Measurements from ENCODE around the gene KIAA1217. TPM values are rescaled to one million over a fixed set of nuclear protein-coding genes. Genes with fewer than 3 reads are reported as not detected.

Gene KIAA1217
- total RNA-seq, 1 experiment from 2014 or later = 171 TPM

DNA sequence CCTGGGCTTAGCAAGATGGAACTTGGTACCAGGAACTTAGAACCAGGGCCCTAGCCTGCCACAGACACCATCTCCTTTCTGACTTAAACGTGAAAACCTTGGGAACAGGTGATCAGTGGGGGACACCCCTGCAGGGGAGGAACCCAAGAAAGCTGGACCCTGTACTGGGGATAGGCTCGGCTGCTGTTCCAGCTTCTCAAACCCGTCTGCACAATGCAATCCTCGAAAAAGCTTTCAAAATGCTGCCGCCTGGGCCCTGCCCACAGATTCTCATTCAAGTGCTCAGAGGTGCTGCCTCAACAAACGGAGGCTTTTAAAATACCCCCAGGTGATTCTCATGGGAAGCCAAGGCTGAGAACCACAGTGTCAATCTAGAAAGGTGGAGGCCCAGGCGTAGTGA lies 345.1 kb downstream of the KIAA1217 start:
- Histone ChIP-seq H3K36me3 (ENCODE audit: control insufficient read depth, insufficient read depth, low read length) (no peaks in the 10 kb centered on the region; the same call in 1 of the 2 replicates), H3K4me3 (ENCODE audit: low read depth, low read length) (no peak overlapping the region), H3K4me1 (0 out of 2 replicates have a peak, but pooled peaks cover 4% of the 10 kb centered on the region), H3K9me3 (no peaks in the 10 kb centered on the region), H3K27me3 (replicated peaks; ENCODE audit: control insufficient read depth, insufficient read depth, low read length) (no peaks in the 10 kb centered on the region)
- Mint-ChIP-seq H3K9me3 (ENCODE audit: unreplicated experiment) (no peaks in the 10 kb centered on the region), H3K27me3 (ENCODE audit: insufficient read depth, unreplicated experiment) (no peaks in the 10 kb centered on the region), H3K4me3 (ENCODE audit: unreplicated experiment) (no peak overlapping the region), H3K27ac (ENCODE audit: unreplicated experiment) (peak overlapping the region; percentile 7), H3K4me1 (ENCODE audit: low read depth, unreplicated experiment) (peaks cover 8% of the 10 kb centered on the region), H3K36me3 (ENCODE audit: insufficient read depth, unreplicated experiment) (peaks cover 50% of the 10 kb centered on the region)
- DNase-seq = no peak
- intact Hi-C loops (cut with micrococcal nuclease; ENCODE audit: unreplicated experiment) = loop anchor here (5.0 to 10.0 kb wide), 2 partner anchors 347 to 1029 kb away; partner anchors contain the start of gene KIAA1217
- BruUV-seq (replicated peaks) = no TSS peak
- CTCF ChIA-PET = interaction anchor here (1.0 kb wide), 1 partner anchor 63 kb away, joined by 3 read pairs; no protein-coding TSS in a partner anchor
- POLR2A ChIA-PET = interaction anchor here (0.5 kb wide), 1 partner anchor 235 kb away, joined by 3 read pairs; no protein-coding TSS in a partner anchor
- TF ChIP-seq, protein P1, sequence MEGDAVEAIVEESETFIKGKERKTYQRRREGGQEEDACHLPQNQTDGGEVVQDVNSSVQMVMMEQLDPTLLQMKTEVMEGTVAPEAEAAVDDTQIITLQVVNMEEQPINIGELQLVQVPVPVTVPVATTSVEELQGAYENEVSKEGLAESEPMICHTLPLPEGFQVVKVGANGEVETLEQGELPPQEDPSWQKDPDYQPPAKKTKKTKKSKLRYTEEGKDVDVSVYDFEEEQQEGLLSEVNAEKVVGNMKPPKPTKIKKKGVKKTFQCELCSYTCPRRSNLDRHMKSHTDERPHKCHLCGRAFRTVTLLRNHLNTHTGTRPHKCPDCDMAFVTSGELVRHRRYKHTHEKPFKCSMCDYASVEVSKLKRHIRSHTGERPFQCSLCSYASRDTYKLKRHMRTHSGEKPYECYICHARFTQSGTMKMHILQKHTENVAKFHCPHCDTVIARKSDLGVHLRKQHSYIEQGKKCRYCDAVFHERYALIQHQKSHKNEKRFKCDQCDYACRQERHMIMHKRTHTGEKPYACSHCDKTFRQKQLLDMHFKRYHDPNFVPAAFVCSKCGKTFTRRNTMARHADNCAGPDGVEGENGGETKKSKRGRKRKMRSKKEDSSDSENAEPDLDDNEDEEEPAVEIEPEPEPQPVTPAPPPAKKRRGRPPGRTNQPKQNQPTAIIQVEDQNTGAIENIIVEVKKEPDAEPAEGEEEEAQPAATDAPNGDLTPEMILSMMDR (IDR thresholded peaks at IDR 0.05; ENCODE audit: insufficient read depth in 1 of 2, low read depth in 1 of 2, low read length in 1 of 2, severe bottlenecking in 1 of 2, unreplicated experiment in 1 of 2) = no peak

DNA sequence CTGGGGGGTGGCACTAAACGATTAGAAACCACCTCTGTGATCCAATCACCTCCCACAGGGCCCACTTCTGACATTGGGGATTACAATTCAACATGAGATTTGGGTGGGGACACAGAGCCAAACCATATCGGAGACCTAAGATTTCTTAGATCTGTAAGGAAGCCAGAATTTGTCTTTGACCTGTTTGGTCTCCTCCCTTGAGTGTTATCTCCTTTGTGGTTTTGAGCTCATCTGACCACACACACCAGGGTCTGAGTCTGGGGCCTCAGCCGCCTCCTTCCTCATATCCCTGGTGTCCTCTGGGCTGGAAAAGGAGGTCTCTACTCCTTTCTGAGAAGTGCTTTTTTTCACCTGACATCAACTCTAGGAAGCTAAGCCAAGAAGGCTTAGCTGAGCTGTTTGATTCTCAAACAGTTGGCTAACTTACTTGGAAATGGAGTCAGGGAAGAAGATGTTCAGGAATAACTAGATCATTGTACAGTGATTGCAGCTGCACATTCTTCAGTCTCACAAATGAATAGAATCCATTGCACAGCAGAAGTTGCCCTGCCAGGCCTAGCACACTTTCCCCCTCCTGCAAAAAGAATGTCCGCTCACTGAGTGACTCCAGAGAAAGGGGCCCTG lies 347.3 kb downstream of the KIAA1217 start:
- ChIA-PET POLR2A (no interaction called here), CTCF (interaction anchor here (0.6 to 1.4 kb wide), 3 partner anchors 37 to 484 kb away, joined by 3 to 4 read pairs (median 4); no protein-coding TSS in a partner anchor)
- Mint-ChIP-seq H3K36me3 (ENCODE audit: insufficient read depth, unreplicated experiment) (peaks cover 28% of the 10 kb centered on the region), H3K4me3 (ENCODE audit: unreplicated experiment) (no peak overlapping the region), H3K27me3 (ENCODE audit: insufficient read depth, unreplicated experiment) (no peaks in the 10 kb centered on the region), H3K27ac (ENCODE audit: unreplicated experiment) (no peak overlapping the region), H3K9me3 (ENCODE audit: unreplicated experiment) (no peaks in the 10 kb centered on the region), H3K4me1 (ENCODE audit: low read depth, unreplicated experiment) (peaks cover 8% of the 10 kb centered on the region)
- Histone ChIP-seq H3K9me3 (no peaks in the 10 kb centered on the region), H3K36me3 (ENCODE audit: control insufficient read depth, insufficient read depth, low read length) (no peaks in the 10 kb centered on the region), H3K4me1 (0 out of 2 replicates have a peak, but pooled peaks cover 4% of the 10 kb centered on the region), H3K4me3 (ENCODE audit: low read depth, low read length) (no peak overlapping the region), H3K27me3 (replicated peaks; ENCODE audit: control insufficient read depth, insufficient read depth, low read length) (no peaks in the 10 kb centered on the region)
- DNase-seq = no peak
- TF ChIP-seq, protein P1 (IDR thresholded peaks at IDR 0.05; ENCODE audit: insufficient read depth in 1 of 2, low read depth in 1 of 2, low read length in 1 of 2, severe bottlenecking in 1 of 2, unreplicated experiment in 1 of 2) = no peak
- intact Hi-C loops (cut with micrococcal nuclease; ENCODE audit: unreplicated experiment) = loop anchor here (5.0 to 10.0 kb wide), 3 partner anchors 174 to 1399 kb away; no protein-coding TSS in a partner anchor
- BruUV-seq (replicated peaks) = no TSS peak

DNA sequence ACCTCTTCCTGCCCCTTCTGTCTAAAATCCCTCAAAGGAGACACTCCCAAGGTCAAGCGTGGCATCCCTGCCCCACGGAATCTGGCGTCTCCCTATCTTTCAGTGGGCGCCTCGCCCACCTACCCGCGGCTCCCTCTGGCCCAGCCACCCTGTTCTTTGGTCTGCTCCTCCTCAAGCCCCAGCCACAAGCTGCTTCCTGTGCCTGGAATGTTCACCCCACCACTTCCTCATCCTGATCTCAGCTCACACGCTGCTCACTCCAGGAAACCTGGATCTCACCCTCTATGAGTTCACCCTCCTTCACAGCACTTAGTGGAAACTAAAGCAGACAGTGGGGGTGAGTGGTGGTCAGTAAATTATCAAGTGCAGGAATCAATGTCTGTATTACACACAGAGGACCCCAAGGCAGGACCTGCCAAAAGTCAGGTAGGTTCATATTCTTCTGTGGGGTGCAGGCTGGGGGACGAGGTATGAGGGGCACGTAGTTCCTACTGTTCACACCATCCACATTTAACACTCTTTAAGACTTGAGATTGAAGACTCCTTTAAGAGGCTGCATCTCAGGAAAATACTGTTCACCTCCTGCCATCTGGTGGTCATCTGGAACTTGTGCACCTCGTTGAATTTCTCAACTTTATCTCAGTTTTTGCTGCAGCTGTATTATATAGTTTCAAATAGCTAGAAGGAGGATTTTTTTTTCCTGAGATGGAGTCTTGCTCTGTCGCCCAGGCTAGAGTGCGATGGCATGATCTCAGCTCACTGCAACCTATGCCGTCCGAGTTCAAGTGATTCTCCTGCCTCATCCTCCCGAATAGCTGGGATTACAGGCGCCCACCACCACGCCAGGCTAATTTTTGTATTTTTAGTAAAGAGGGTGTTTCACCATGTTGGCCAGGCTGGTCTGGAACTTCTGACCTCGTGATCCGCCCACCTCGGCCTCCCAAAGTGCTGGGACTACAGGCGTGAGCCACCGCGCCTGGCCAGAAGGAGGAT lies 348.1 kb downstream of the KIAA1217 start:
- H3K4me3 Mint-ChIP-seq (ENCODE audit: unreplicated experiment) = no peak overlapping the region
- H3K27ac Mint-ChIP-seq (ENCODE audit: unreplicated experiment) = no peak overlapping the region
- intact Hi-C loops (cut with micrococcal nuclease; ENCODE audit: unreplicated experiment) = loop anchor here (1.0 to 10.0 kb wide), 7 partner anchors 38 to 1400 kb away; no protein-coding TSS in a partner anchor
- 0 out of 2 replicates have a peak, but pooled peaks cover 2% of the 10 kb centered on the region for H3K4me1 ChIP-seq
- BruUV-seq (replicated peaks) = no TSS peak
- no peak overlapping the region for H3K4me3 ChIP-seq (ENCODE audit: low read depth, low read length)
- DNase-seq = peak; percentile 68 to 71
- H3K4me1 Mint-ChIP-seq (ENCODE audit: low read depth, unreplicated experiment) = peaks cover 8% of the 10 kb centered on the region
- no peaks in the 10 kb centered on the region for H3K9me3 Mint-ChIP-seq (ENCODE audit: unreplicated experiment)
- H3K9me3 ChIP-seq = no peaks in the 10 kb centered on the region
- CTCF ChIA-PET = interaction anchor here (0.7 to 1.4 kb wide), 5 partner anchors 13 to 186 kb away, joined by 3 to 8 read pairs (median 3); no protein-coding TSS in a partner anchor
- H3K36me3 ChIP-seq (ENCODE audit: control insufficient read depth, insufficient read depth, low read length) = no peaks in the 10 kb centered on the region
- H3K27me3 ChIP-seq (replicated peaks; ENCODE audit: control insufficient read depth, insufficient read depth, low read length) = no peaks in the 10 kb centered on the region
- H3K36me3 Mint-ChIP-seq (ENCODE audit: insufficient read depth, unreplicated experiment) = peaks cover 21% of the 10 kb centered on the region
- POLR2A ChIA-PET = no interaction called here
- TF ChIP-seq, protein P1 (IDR thresholded peaks at IDR 0.05; ENCODE audit: insufficient read depth in 1 of 2, low read depth in 1 of 2, low read length in 1 of 2, severe bottlenecking in 1 of 2, unreplicated experiment in 1 of 2) = peak; percentile 86 to 87
- no peaks in the 10 kb centered on the region for H3K27me3 Mint-ChIP-seq (ENCODE audit: insufficient read depth, unreplicated experiment)

All from Caco-2 (cell line).